ENCODE results near the gene JAG2.

JAG2 gene

DNA sequence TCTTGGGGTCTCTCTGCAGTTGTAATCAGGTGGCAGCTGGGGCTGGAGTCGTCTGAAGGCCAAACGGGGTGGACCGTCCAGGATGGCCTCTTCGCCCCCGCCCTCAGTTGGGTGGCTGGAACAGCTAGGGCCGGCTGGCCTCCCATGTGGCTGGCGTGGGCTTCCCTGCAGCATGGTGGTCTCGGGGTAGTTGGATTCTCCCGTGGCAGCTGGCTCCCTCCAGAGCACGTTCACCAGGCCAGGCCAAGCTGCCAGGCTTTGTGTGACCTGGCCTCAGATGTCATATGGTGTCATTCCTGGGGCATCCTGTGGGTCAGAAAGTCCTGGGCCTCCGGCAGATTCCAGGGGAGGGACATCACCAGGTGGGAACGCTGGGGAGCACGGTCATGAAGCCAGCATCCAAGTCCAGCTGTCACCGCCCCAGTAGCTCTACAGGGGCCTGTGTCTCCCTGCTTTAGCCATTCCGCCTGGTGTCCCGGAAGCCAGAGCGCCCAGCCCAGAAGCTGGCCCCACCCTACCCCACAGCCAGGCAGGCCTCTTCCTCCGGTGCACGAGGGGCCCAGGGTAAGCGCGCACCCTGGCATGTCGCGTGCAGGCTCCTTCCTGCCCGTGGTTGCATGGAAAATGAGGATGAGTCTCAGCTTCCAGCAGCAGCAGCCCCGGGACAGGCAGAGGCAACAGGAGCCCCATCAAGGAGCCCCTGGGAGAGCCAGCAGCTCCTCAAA is 13.9 kb upstream of the JAG2 start:
- no peak for DNase-seq (ENCODE audit: low spot score)

DNA sequence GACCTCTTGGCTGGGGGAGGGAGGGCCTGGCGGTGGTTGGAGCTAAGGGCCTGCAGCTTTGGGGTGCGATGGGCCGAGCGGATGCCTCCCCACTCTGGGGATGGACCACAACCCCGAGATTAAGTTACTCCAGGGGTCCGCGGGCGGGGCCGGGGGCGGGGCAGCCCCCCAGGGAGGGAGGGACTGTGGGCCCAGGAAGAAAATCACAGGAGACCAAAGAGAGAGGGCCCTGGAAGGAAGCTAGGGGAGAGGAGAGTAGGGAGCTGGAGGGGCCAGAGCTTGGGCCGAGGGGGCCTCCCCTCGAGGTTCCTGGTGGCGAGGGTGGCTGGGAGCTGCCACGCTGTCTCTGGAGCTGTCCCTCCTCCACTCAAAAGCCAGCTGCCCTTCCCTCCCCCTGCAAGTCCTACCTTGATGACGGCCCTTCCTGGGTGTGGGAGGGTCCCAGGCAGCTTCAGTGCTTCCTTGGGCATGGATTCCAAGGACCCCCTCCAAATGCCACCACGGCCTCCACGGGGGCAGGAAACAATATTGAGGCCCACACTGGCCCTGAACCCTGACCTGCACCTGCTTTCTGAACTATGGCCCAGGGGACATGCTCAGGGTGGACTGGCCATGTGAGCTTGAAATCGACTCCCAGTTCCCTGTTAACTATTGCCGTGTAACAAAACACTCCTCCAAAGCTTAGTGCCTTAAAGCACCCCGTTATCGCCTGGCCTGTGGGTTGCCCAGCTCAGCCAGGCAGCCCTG is 13.1 kb upstream of the JAG2 start:
- DNase-seq (ENCODE audit: low spot score): no peak

DNA sequence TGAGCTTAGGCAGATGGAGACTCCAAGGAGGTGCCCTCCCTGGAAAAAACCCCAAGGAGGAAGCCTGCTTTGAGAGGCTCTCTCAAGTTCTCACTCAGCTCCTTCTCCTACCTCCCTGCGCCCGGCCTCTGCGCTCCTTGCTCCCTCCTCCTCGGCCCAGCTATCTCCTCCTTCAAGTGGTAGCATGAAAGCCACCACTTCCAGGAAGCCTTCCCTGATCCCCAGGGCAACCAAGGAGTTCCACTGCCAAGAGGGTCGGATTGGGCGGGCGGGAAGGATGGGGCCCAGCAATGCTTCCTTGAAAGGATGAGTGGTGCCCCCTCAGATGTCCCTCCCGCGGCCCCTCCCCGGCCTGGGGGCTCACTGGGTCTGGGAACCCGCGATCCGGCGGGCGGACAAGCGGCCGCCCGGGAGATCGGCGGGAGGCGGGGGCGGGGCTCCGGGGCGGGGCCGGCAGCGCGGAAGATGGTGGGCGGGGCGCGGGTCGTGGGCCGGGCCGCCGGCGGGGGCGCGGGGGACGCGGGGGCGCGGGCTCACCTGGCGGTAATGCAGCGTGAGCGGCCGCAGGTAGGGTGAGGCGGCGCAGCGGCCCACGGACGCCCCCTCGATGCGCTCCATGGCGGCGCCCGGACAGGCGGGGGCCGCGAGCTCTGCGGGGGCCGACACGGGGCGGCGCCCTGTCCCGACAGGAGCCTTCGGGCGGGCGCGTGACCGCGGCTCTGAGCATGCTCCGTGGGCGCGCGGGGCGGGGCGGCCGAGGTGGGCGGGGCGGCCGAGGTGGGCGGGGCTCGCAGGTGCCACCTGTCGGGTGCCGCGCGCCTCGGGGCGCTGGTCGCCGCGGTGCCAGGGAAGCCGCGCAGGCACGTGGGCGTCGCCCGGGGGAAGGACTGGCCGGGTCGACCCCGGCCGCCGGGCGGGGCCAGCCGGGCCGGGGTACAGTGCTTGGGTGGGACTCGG is 12.3 kb upstream of the JAG2 start, which contains the start of gene NUDT14:
Gene NUDT14, minus strand, starts transcription at position 721 of the 957 bp plus-strand sequence. Its CDS starts 103 bp downstream, at position 618.
- DNase-seq (ENCODE audit: low spot score): peak; percentile 70

DNA sequence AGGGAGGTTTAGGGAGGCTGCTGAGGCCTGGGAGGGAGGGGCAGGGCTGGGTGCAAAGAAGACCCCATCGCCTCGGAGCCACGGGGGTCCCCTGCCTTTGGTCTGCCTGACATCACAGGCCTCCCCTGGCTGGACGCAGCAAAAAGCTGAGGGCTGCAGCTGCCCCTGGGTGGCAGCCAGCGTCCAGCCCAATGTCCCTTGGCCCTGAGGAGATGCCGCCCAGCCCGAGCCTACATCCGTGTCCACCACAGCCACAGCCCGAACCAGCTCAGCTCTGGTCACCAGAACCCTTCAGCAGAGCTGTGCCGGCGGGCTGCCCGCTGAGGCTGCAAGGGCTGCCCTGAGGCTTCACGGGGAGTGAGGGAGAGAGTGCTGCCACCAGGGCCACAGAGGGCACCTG is 10.6 kb upstream of the JAG2 start:
- no peak for DNase-seq (ENCODE audit: low spot score)

DNA sequence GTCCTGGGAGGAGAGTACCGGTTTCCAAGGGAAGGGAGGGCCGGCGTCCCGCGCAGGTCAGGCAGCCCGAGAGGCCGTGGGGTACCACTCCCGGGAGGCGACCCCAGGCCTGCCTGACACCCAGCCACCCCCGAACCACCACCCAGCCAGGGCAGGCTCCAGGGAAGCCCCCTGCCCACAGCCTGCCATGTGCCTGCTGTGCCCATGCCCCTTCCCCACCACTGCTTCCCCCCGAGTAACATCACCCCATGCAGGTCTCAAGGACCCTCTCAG is 10.2 kb upstream of the JAG2 start:
- no peak for DNase-seq (ENCODE audit: low spot score)

DNA sequence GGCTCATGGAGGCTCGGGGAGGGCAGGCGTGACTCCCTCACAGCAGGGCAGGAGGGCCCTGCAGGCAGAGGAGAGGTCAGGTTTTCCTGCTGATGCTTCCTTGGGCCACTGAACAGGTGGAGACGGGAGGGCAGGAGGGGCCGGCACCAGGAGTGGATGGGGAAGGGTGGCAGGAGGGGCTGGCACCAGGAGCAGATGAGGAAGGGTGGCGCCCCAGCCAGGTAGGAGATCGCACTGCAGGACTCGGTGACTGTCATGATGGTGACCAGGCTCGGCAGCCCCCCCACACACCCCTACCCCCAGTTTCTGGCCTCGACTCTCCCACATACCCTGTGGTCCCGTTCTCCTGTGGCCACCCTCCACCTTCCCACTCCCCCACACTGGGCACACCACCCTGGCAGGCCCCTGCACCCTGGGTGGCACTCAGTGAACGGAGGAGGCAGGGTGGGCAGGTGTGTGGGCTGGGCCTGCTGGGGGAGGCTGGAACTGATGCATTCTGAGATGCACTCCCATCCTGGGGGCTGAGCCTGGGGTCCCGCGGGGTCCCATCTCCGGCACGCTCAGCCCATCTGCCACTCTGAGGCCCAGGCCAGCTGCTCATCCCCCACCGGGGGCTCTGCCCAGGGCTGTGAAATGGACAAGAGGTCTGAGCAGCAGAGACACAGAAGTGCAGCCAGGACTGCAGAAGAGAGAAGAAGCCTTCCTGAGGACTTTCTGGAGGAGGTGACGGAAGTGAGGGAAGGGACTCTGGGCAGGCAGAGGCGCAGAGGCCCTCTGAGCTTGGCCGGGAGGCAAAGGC is 9.7 kb upstream of the JAG2 start:
- no peak for DNase-seq (ENCODE audit: low spot score)

DNA sequence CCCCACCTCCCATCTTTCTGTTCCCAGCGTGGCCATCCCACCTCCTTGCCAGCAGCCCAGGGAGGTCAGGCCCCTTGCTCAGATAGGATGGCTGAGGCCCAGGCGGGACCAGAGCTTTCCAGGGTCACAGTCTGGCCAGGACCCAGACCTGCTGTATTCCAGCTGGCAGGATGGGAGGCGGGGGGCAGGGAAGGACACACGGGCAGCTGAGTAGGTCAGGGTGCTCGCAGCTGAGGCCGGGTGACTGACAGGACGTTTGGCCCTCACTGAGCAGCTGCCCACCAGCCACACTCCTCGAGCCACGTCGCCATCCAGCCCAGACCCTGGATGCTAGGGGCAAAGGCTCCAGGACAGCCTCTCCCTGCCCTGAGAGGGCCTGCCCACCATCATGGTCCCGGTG is 8.5 kb upstream of the JAG2 start:
- no peak for DNase-seq (ENCODE audit: low spot score)

DNA sequence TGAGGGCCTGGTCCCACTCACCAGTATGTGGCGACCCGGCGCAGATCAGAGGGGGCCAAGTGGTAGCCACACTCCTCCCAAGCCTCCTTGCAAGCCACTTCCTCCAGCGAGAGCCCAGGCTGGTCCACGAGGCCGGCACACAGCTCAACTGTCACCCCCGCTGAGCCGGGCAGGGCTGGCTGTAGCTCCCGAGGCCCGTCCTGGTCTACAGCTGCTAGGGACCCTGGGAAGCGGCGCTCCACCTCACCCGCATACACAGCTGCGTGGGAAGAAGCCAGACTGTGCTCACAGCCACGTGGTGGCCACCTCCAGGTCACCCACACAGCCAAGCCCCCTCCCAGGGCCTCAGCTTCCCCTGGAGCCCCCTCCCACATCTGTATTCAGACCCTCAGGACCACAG is 7.9 kb upstream of the JAG2 start:
- no peak for DNase-seq (ENCODE audit: low spot score)

DNA sequence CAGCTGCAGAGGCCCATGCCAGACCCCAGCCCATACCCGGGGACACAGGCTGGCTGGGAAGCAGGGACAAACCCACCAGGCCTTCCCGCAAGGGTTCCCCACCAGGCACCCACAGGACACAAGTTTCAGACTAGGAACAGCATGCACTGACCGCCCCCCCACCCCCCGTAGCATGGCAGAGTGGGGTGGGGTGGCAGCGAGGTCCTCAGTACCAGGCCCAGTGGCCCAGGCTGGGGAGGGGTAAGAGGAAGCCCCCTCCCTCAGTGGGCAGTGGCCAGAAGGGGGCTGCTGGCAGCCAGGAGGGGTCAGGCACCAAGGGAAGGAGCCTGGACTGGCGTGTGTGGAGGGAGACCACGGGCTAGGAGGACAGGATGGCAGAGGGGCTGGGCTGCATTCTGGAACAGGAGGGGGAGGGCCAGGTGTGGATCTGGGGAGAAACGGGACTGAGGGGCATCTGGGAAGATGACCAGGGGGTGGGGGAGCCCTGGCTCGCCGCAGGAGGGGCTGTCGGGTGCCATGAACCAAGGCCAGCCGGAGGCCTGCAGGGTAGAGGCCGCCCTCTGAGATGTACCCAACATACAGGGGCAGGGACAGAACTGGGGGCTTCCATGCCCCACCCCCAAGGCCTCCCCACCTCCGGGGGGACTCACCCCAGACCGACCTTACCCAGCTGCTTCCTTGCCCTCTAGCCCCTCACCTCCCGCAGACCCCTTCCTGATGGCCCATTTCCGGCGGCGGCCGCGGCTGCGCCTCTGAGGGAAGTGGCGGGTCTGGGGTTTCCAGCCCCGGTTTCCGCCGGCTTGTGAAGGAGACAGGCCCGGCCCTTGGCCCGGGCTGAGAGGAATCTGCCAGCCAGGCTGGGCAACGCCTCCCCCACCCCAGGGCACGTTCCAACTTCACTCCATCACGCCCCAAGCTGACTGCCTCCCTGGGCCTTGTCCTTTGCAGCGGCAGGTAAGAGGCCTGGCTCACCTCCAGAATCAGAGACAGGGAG is 5.6 kb upstream of the JAG2 start:
- DNase-seq (ENCODE audit: low spot score): no peak

DNA sequence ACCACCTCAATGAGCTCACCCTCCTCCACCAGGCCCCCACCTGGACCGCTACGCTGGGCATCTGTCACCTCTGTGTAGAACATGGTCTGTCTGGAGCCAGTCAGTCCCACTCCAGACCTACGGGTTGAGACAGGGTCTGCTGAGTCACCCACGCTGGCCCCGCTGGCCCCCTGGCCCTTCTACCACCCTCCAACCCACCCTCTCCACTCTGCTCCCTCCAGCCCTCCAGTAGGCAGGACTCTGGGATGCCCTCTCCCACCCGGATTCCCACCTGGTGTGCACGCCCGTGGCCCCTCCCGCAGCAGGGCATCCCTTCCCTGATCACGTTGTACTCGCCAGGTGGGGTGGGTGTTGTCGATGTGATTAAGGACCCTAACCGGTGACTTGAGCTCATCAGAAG is 4.6 kb upstream of the JAG2 start:
- DNase-seq (ENCODE audit: low spot score): no peak

DNA sequence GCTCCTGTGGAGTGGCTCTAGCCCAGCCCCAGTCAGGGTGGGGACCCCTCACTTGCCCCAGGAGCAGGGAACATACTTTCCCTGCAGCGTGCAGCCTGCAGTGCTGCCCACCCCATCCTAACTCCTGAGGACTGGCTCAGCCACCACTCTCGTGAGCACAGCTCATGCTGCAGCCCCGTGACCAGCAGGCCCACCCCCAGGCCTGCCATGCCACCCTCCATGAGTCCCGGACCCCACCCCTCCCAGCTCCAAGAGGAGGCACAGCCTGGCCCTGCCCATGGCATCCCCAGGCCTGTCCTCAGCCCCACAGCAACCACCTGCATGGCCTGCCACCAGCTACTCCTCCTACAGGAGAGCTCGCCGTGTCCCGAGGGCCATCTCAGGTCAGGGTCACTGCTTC is 3.9 kb upstream of the JAG2 start:
- DNase-seq (ENCODE audit: low spot score): no peak

DNA sequence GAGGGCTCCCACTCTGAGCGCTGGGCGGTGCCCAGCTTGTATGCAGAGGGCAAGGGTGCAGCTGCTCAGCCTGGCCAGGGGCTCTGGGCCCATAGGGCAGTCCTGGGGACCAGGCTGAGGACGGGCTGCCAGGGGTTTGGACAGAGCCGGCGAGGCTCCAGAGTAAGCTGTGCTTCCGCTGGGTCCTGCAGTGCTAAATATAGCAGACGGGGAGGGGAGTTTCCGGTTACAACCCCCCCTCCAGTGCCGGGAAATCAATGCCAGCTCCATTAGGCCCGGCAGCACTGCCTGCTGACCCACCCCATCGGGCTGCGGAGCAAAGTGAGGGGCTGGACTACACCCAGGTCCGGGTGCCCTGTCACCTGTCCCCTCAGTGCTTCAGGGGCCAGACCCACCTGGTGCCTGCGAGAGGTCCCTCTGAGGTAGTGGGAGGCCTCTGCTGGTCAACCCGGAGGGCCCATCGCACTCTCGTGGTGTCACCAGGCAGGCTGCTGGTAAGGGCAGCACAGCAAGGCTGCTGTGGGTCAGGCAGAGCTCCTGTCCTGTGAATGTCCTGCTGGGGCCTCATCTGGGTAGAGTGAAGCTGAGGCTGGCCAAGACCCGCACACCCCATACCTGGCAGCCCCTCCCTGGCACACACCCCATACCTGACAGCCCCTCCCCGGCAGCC is 2.6 kb upstream of the JAG2 start:
- no peak for DNase-seq (ENCODE audit: low spot score)

DNA sequence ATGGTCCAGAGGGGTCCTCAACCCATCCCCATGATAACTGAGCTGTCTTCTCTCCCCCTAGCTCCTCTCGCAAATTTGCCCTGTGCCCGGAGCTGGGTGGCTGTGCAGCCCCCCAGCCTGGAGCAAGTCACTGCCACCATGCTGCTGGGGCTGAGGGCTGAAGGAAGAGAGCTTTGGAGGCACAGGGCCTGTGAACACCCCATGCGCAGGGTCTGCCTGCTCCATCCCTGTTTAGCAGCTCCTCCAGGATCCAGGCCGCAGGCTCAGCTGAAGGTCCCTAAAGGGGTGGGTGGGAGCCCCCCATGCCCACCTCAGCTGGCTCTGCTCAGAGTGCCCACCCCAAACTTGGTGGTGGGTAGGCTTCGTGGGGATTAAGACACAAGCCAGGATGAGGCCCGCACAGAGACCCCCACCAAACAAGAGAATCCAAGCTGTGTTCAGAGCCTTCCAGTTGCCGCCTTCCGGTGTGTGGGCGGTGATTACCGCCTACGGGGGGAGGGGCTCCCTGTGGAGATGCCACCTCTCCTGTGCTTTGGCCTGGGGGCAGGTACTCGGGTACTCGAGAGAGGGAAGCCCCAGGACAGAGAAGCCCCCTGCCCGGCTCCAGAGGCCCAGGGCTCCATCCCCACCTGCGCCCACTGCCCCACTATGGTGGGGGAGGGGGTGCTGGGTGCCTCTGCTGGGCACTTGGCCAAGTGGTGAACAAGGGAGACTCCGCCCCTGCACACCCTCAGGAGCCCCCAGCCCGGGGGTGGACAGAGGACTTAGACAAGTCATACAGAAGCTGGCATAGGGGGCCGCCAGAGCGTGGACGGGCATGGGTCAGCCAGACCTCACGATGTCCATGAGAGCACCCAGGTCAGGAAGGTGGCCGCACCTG is 1.4 kb upstream of the JAG2 start:
- DNase-seq (ENCODE audit: low spot score): no peak

DNA sequence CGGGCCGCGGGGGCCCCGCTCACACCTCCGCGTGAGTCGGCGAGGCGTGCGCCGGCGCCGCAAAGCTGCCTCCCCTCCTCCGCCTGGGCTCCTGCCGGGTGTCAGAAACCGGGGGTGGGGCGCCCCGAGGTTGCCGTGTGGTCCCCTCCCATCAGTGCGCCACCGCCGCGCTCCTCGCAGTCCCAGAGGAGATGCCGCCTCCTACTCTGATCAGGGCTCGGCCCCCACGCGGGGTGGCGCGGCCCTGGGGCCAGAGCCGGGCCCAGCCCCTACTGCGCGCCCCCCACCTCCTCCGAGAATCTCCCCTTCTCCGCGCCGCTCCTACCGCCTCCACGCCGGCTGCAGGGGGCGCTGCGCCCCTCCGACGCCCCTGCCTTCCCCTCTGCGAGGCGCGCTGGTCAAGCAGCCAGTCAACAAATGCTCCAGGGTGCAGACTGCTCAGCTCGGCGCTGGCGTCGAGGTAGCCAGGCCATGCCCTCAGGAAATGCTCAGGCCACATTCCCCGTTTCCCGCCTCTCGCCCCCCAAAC is 467 bp upstream of the JAG2 start:
- DNase-seq (ENCODE audit: low spot score): peak; percentile 70

DNA sequence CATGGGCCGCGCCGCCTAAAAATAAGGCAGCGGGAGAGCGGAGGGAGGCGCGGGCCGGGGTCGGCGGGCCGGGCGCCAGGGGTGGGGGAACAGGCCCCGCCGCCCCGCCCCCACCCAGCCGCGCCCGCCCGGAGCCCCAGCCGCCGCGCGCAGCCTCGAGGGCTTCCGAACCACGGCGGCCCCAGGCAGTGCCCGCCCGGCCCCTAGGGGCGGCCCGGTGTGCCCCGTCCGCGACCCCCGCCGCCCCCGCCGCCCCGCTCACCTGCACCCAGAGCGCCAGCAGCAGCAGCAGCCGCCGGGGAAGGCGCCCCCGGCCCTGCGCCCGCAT is 519 bp downstream of the JAG2 start:
- DNase-seq (ENCODE audit: low spot score): no peak

DNA sequence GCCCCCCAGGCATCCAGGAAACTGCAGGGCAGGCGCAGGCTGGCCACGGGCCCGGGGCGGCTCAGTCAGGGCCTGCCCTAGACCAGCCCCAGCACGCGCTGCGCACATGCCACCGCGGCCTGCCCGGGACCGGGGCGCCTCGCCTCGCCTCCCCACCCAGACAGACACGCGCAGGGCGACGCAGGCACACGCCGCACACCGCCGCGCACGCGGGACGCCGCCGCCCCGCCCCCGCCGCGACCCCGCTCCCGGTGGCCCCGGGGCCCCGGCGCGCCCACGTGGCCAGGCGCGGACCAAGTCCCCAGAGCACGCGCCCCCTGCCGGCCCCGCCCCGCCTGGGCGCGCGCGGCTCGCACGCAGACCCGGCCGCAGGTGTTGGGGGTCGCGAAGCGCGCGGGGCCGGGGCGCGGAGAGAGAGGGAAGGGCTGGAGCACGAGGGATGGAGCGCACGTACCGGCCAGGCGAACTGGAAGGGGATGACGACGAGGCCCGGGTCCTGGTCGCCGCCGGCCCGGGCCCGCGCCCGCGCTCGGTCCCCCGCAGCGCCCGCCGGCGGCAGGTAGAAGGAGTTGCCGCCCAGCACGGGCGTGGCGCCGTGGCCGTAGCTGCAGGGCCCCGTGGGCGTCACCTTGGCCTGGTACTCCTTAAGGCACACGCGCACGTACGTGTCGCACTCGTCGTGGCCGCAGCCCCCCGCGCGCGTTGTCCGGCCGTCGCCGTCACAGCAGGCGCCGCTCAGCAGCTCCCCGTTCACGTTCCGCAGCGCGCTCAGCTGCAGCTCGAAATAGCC is 1.1 kb downstream of the JAG2 start:
- DNase-seq (ENCODE audit: low spot score): no peak

DNA sequence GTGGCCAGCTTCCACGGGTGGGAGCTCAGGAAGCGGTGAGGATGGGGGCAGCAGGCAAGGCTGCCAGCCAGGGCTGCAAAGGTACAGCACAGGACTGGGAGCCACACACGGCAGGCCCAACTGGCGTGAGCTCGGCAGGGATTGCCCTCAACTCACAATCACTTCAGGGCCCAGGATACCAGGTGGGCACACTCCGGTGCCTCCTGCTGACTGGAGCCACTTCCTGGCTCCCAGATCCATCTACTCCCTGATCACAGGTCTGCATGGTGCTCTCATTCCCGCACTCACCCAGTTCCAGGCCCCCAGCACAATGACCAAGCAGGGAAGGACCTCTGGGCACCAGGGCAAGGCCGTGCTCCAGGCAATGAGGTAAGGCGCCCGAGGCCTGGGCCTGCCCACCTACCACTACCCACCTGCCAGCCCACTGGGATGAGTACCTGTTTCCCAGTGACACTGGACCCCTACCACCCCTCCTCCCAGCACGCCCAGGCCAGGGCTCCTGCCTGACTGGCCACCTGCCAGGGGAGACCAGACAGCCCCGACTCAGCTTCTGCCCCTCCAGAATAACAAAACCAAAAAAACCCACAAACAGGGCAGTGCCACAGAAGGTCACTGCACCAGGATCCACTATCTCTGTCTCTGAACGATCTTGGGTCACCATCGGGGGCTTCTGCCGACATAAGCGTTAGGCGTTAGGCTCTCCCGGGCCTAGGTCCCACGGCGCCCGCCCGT is 1.8 kb downstream of the JAG2 start:
- DNase-seq (ENCODE audit: low spot score): no peak
